HepG2 (cell line): ENCODE results near the gene CNPY1. TPM values are rescaled to one million over a fixed set of nuclear protein-coding genes. Genes with fewer than 3 reads are reported as not detected.
"Not testable (repeated sequence)": the region's sequence is repeated elsewhere in the genome, so short reads cannot be mapped to it uniquely, and the experiment has no call there.

Source experiments
- ATAC-seq: fragments of 200-7000 bp; cut with Tn5 transposase; 3 replicates; pipeline ENCODE4 v1.9.1; 2020; ENCODE audit warnings: mild to moderate bottlenecking, moderate library complexity
- BruUV-seq: library from RNA; stranded (reverse); fragments of 400-500 nt; replicated peaks from 2 replicates; lab custom pipeline; 2021; lab: Mats Ljungman, UMichigan
- CTCF ChIA-PET: fragments of 300-600 bp; formaldehyde crosslinking; extraction: SDS; loops from one replicate; lab custom pipeline; 2021; ENCODE audit warnings: low total read pairs, inconsistent platforms, low intra/inter-chr PET ratio; lab: Yijun Ruan, JAX
- POLR2A ChIA-PET: fragments of 350-600 bp; sonication (Branson Sonifier 250); formaldehyde crosslinking; loops from one replicate; lab custom pipeline; 2020; ENCODE audit warnings: antibody characterized with exemption, inconsistent platforms; lab: Yijun Ruan, JAX
- DNase-seq: peaks from one replicate; pipeline ENCODE4 v3.0.0-alpha.2; 2015; ENCODE audit warnings: low spot score
- FAIRE-seq: peaks from 3 replicates; lab custom pipeline; 2011; peaks lifted over from hg19 to GRCh38; lab: Jason Lieb, UNC
- H2AFZ ChIP-seq: one replicate; pipeline ENCODE4 v1.6.1; 2011; ENCODE audit warnings: low read length, inconsistent platforms
- H3K27ac ChIP-seq: fragments of 300-600 bp; 3 replicates; pipeline ENCODE4 v1.8.0; 2011; ENCODE audit warnings: mixed run types, mild to moderate bottlenecking, mixed read lengths, low read length, inconsistent platforms; ENCODE audit not compliant: insufficient read depth; ENCODE audit errors: extremely low read length
- H3K27me3 ChIP-seq, 2 experiments: fragments of 200-600 bp in 1 of 2; 2 replicates in 1 of 2; 3 replicates in 1 of 2; pipeline versions ENCODE4 v1.6.0 to v1.8.0; 2011; ENCODE audit warnings: low read length in 2 of 2, mild to moderate bottlenecking in 2 of 2, moderate library complexity in 2 of 2, inconsistent platforms in 1 of 2; ENCODE audit not compliant: insufficient read depth in 2 of 2, control insufficient read depth in 1 of 2
- H3K36me3 ChIP-seq, 2 experiments: fragments of 200-600 bp in 1 of 2; replicated peaks in 1 of 2; 2 replicates in 1 of 2; 3 replicates in 1 of 2; pipeline versions ENCODE4 v1.5.1 to v1.8.0; 2011; ENCODE audit warnings: low read length in 2 of 2, inconsistent platforms in 1 of 2; ENCODE audit not compliant: insufficient read depth in 2 of 2, control insufficient read depth in 1 of 2
- H3K4me1 ChIP-seq: 2 replicates; pipeline ENCODE4 v1.5.1; 2012; ENCODE audit warnings: low read length, inconsistent platforms; ENCODE audit not compliant: insufficient read depth
- H3K4me2 ChIP-seq: 2 replicates; pipeline ENCODE4 v1.6.0; 2011; ENCODE audit warnings: low read depth, low read length, inconsistent platforms
- H3K4me3 ChIP-seq, 3 experiments: fragments of 200-600 bp in 1 of 3; sonication (generic), shearing (Covaris generic) in 1 of 3; replicated peaks in 1 of 3; 2 replicates each; pipeline ENCODE4 v1.5.1; 2011 to 2016; ENCODE audit warnings: low read length in 3 of 3, inconsistent platforms in 2 of 3, low read depth in 2 of 3, mild to moderate bottlenecking in 2 of 3, control low read depth in 1 of 3, mixed read lengths in 1 of 3; ENCODE audit not compliant: insufficient read depth in 1 of 3
- H3K79me2 ChIP-seq: one replicate; pipeline ENCODE4 v1.6.1; 2011; ENCODE audit warnings: low read length, inconsistent platforms; ENCODE audit not compliant: insufficient read depth
- H3K9ac ChIP-seq: 2 replicates; pipeline ENCODE4 v1.6.0; 2011; ENCODE audit warnings: mild to moderate bottlenecking, low read depth, low read length, inconsistent platforms; ENCODE audit not compliant: insufficient read depth
- H3K9me3 ChIP-seq: 2 replicates; pipeline ENCODE4 v1.5.1; 2012; ENCODE audit warnings: mild to moderate bottlenecking, low read length
- H4K20me1 ChIP-seq: 2 replicates; pipeline ENCODE4 v1.6.0; 2011; ENCODE audit warnings: inconsistent platforms, mild to moderate bottlenecking, low read length, moderate library complexity; ENCODE audit not compliant: insufficient read depth
- MEIS2 ChIP-seq: sonication (generic); formaldehyde crosslinking; IDR thresholded peaks from 2 replicates; pipeline ENCODE4 v1.9.0; 2021; ENCODE audit warnings: mild to moderate bottlenecking, missing genetic modification reagents
- POLR2AphosphoS2 ChIP-seq: IDR thresholded peaks from 2 replicates; pipeline ENCODE4 v1.6.1; 2011; ENCODE audit warnings: low read depth, low read length, improper control_type of control experiment
- SNAPC4 ChIP-seq: sonication (generic); formaldehyde crosslinking; IDR thresholded peaks from 2 replicates; pipeline ENCODE4 v1.4.0; 2020; ENCODE audit warnings: mild to moderate bottlenecking, missing genetic modification reagents
- TEF ChIP-seq: sonication (generic); formaldehyde crosslinking; IDR thresholded peaks from 2 replicates; pipeline ENCODE4 v1.5.0; 2020; ENCODE audit warnings: missing genetic modification reagents
- ZBTB2 ChIP-seq: sonication (generic); formaldehyde crosslinking; IDR thresholded peaks from 2 replicates; pipeline ENCODE4 v1.8.0; 2022; ENCODE audit warnings: low read depth, missing genetic modification reagents
- ZNF230 ChIP-seq: sonication (generic); formaldehyde crosslinking; IDR thresholded peaks from 2 replicates; pipeline ENCODE4 v1.4.0; 2020; ENCODE audit warnings: mild to moderate bottlenecking, missing genetic modification reagents
- WGBS: methylation state at CpG from one replicate; pipeline ENCODE4 v1.1.6; 2017; ENCODE audit warnings: low lambda C conversion rate; 5-methylcytosine and 5-hydroxymethylcytosine counted together
- in situ Hi-C: cut with HindIII; loops from 2 replicates; pipeline ENCODE4 v1.10.0; 2017; ENCODE audit warnings: low pct_unique_long_range_greater_than_20kb; ENCODE audit not compliant: extremely low pct_ligation_motif_present
- intact Hi-C: fragments of 100-400 bp; cut with micrococcal nuclease; formaldehyde crosslinking; loops from one replicate; pipeline ENCODE4 v1.10.0; 2022; ENCODE audit not compliant: unreplicated experiment
- polyA plus RNA-seq, 8 experiments: library from polyadenylated mRNA; depleted of rRNA in 3 of 8; stranded (reverse) in 7 of 8; unstranded in 1 of 8; fragments of >200 nt; fragmentation: Illumina TruSeq in 4 of 8; extraction: Trizol in 4 of 8; gene quantifications; 2 replicates each; pipeline versions ENCODE4 v1.2.1 to v1.2.3, GENCODE V29; 2011 to 2016; ENCODE audit warnings: low read depth in 4 of 8, missing spikeins in 1 of 8, mixed read lengths in 1 of 8; ENCODE audit not compliant: insufficient read depth in 1 of 8
- total RNA-seq, 5 experiments: library from RNA; depleted of rRNA; stranded (reverse); fragments of >200 nt; fragmentation: Illumina TruSeq; extraction: Trizol; gene quantifications; 2 replicates each; pipeline ENCODE4 v1.2.3, GENCODE V29; 2016; ENCODE audit warnings: low read depth in 1 of 5

The CNPY1 gene
- total and polyA plus RNA-seq, 2 of the 13 experiments (the other 11 are each of a cell fraction or from before 2014, with no cell fraction given): not detected

- TF ChIP-seq TEF (no peak), ZBTB2 (CRISPR knock-in tag) (no peak), SNAPC4 (no peak), POLR2AphosphoS2 (no peak), MEIS2 (CRISPR knock-in tag) (no peak), ZNF230 (CRISPR knock-in tag) (no peak)
These were observed 19.2 kb upstream of the CNPY1 start (continued) for GRCh38 chr7:155565596-155565995.

GRCh38 chr7:155562976-155563375 lies 16.6 kb upstream of the CNPY1 start:
- intact Hi-C loops, H3K27ac ChIP-seq, H3K4me3 ChIP-seq, H2AFZ ChIP-seq, H3K79me2 ChIP-seq, H4K20me1 ChIP-seq, POLR2A ChIA-PET, DNase-seq, H3K36me3 ChIP-seq, ATAC-seq, H3K9me3 ChIP-seq, CTCF ChIA-PET, H3K9ac ChIP-seq, FAIRE-seq, in situ Hi-C loops, BruUV-seq, H3K4me2 ChIP-seq: not testable (repeated sequence)
- 69% methylated on average over 10 of the region's 10 CpGs for WGBS
- Histone ChIP-seq H3K4me1 (peaks cover 13% of the 10 kb centered on the region), H3K27me3 (peaks cover 1 to 45% of the 10 kb centered on the region in 2 experiments; a peak in 4 of 5 replicates)
